Chondrocyte (in vitro differentiated cells): Measurements from ENCODE around the gene CALM1. TPM values are rescaled to one million over a fixed set of nuclear protein-coding genes. Genes with fewer than 3 reads are reported as not detected.
A peak's percentile ranks its signal among the peaks of the same experiment; 100 is the strongest.

Experiments
- DNase-seq: peaks from one replicate; pipeline ENCODE4 v3.0.0; 2021; ENCODE audit warnings: mixed read lengths, low spot score
- H3K27ac Mint-ChIP-seq: one replicate; pipeline ENCODE4 v1.8.0; 2021; ENCODE audit warnings: mild to moderate bottlenecking, moderate library complexity, mixed read lengths; ENCODE audit not compliant: unreplicated experiment
- H3K27me3 Mint-ChIP-seq: 2 replicates; pipeline ENCODE4 v1.8.0; 2021; ENCODE audit warnings: low read depth, mixed read lengths
- H3K36me3 Mint-ChIP-seq: 2 replicates; pipeline ENCODE4 v1.8.0; 2021; ENCODE audit warnings: low read depth, mixed read lengths
- H3K4me1 Mint-ChIP-seq: 2 replicates; pipeline ENCODE4 v1.8.0; 2021; ENCODE audit warnings: low read depth, mild to moderate bottlenecking, mixed read lengths
- H3K4me3 Mint-ChIP-seq: one replicate; pipeline ENCODE4 v1.8.0; 2021; ENCODE audit warnings: mild to moderate bottlenecking, moderate library complexity, mixed read lengths; ENCODE audit not compliant: unreplicated experiment
- H3K9me3 Mint-ChIP-seq: 2 replicates; pipeline ENCODE4 v1.8.0; 2021; ENCODE audit warnings: low read depth, mixed read lengths
- CTCF ChIP-seq: fragments of 200-600 bp; sonication (generic); IDR thresholded peaks from 2 replicates; pipeline ENCODE4 v1.5.0; 2021; ENCODE audit warnings: antibody characterized with exemption, mild to moderate bottlenecking, moderate library complexity
- long read RNA-seq: library from polyadenylated mRNA; stranded (forward); transcript quantifications from one replicate; pipeline ENCODE4 v2.0.0, GENCODE V29; 2021
- total RNA-seq: library from RNA; stranded (reverse); gene quantifications from 3 replicates; pipeline ENCODE4 v1.2.1, GENCODE V29; 2021

CALM1 gene
- 236 to 273 TPM (median 270 TPM) in 3 replicates for total RNA-seq
- long read RNA-seq, full-length matches to known transcripts = 759 of 789 reads
- long read RNA-seq, partial matches to known transcripts = 1 of 789 reads
- long read RNA-seq, other reads (novel, unspliced or antisense) = 29 of 789 reads

- DNase-seq = peak; percentile 96
- Mint-ChIP-seq H3K9me3 (no peaks in the 10 kb centered on the region), H3K27ac (peak within 1 kb of the TSS; percentile 88), H3K36me3 (peaks cover 10% of the 10 kb centered on the region), H3K4me1 (peaks cover 34% of the 10 kb centered on the region), H3K4me3 (peak within 1 kb of the TSS; percentile 94), H3K27me3 (no peaks in the 10 kb centered on the region)
- TF ChIP-seq CTCF = peak; percentile 17
Observed at GRCh38 chr14:90396341-90397339, at the start of gene CALM1. Gene CALM1, plus strand, starts transcription at chr14:90397029. Its CDS starts 202 bp downstream, at chr14:90397231.

- Mint-ChIP-seq H3K27ac (no peak overlapping the region), H3K4me1 (no peaks in the 10 kb centered on the region), H3K9me3 (no peaks in the 10 kb centered on the region), H3K27me3 (no peaks in the 10 kb centered on the region), H3K36me3 (no peaks in the 10 kb centered on the region), H3K4me3 (no peak overlapping the region)
- DNase-seq = no peak
- no peak for TF ChIP-seq CTCF
Observed at GRCh38 chr14:90348270-90348669, 48.6 kb upstream of the CALM1 start.

- Mint-ChIP-seq H3K9me3 (no peaks in the 10 kb centered on the region), H3K36me3 (no peaks in the 10 kb centered on the region), H3K4me1 (no peaks in the 10 kb centered on the region), H3K4me3 (no peak overlapping the region), H3K27ac (no peak overlapping the region), H3K27me3 (no peaks in the 10 kb centered on the region)
- no peak for DNase-seq
- TF ChIP-seq CTCF = no peak
Observed at GRCh38 chr14:90349739-90350138, 47.1 kb upstream of the CALM1 start.

GRCh38 chr14:90354551-90355298 is 42.1 kb upstream of the CALM1 start:
- DNase-seq = no peak
- no peaks in the 10 kb centered on the region for H3K9me3 Mint-ChIP-seq
- H3K4me3 Mint-ChIP-seq = no peak overlapping the region
- no peak overlapping the region for H3K27ac Mint-ChIP-seq
- no peaks in the 10 kb centered on the region for H3K36me3 Mint-ChIP-seq
- no peaks in the 10 kb centered on the region for H3K4me1 Mint-ChIP-seq
- H3K27me3 Mint-ChIP-seq = peaks cover 9% of the 10 kb centered on the region
- TF ChIP-seq CTCF = no peak
